Measurements from ENCODE around the gene ADAR.

GRCh38 chr1:154590756-154591155, 17.2 kb downstream of the ADAR start:
- TF ChIP-seq, protein P1, sequence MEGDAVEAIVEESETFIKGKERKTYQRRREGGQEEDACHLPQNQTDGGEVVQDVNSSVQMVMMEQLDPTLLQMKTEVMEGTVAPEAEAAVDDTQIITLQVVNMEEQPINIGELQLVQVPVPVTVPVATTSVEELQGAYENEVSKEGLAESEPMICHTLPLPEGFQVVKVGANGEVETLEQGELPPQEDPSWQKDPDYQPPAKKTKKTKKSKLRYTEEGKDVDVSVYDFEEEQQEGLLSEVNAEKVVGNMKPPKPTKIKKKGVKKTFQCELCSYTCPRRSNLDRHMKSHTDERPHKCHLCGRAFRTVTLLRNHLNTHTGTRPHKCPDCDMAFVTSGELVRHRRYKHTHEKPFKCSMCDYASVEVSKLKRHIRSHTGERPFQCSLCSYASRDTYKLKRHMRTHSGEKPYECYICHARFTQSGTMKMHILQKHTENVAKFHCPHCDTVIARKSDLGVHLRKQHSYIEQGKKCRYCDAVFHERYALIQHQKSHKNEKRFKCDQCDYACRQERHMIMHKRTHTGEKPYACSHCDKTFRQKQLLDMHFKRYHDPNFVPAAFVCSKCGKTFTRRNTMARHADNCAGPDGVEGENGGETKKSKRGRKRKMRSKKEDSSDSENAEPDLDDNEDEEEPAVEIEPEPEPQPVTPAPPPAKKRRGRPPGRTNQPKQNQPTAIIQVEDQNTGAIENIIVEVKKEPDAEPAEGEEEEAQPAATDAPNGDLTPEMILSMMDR (IDR thresholded peaks at IDR 0.05): no peak
- TF ChIP-seq, protein P2, sequence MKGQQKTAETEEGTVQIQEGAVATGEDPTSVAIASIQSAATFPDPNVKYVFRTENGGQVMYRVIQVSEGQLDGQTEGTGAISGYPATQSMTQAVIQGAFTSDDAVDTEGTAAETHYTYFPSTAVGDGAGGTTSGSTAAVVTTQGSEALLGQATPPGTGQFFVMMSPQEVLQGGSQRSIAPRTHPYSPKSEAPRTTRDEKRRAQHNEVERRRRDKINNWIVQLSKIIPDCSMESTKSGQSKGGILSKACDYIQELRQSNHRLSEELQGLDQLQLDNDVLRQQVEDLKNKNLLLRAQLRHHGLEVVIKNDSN (CRISPR knock-in tag; IDR thresholded peaks at IDR 0.05): no peak
- no peak for TF ChIP-seq ARID4B (CRISPR knock-in tag; IDR thresholded peaks at IDR 0.05; ENCODE audit: borderline replicate concordance)

Data from WTC11 (cell line).